NCI-H82 (cell line): ENCODE data around the gene CCDC13.

Experiments
- DNase-seq: peaks from one replicate; lab custom pipeline; 2025; lab: John Stamatoyannopoulos, UW

CCDC13 gene

DNA sequence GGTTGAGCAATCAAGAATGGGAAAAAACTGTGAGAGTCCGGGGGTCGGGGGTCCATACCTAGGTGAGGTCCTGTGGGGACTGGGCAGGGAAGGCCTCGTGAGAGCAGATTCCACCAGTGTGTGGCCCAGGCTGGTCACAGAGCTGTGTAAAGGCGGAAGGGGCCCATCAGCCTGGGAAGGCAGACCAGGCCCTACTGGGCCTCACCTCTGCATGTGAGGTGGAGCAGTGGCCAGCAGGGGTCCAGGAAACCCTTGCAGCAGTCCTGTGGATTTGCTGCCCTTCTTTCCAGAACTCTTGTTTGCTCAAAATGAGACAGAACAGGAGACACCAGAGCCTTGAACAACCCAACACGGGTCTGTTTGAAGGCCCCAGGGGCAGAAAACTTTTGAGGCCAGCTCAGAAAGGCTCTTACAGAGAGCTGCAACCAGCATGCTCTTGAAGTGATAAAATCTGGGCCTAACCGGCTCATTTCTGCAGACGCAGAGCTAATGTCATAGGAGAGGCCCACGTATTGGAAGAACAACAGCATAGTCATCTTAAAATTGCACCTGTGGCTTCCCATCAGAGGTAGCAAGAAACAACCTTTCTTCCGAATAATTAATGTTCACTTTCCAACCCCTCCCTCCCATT is 40.1 kb downstream of the CCDC13 start:
- no peak for DNase-seq

DNA sequence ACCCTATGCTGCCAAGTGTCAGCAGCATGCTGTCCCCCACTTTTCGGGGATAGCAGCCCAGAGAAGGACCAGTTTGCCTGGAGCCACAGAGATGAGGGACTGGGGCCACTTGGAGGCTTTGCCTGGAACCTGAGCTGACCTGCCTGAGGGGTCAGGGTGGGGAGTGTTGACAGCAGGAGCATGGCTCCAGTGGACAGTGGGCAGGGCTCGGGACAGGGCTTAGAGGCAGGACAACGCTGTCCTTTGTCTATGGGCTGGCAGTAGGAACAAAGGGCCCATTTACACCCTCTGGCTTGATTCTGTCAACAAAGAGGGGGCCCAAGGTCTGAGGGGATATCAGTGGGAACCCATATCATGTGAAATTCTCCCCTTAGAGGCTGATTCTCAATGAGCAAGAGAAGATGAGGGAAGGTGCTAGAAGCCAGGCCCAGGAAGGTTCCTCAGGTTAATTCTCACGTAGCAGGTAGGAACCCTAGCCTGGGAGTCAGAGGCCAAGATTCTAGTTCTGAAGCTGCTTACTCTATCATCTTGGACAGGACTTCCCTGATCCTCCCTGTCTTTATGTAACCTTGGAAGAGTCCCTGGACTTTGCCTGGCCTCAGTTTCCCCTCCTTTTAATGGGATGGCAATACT is 40.7 kb downstream of the CCDC13 start:
- no peak for DNase-seq

DNA sequence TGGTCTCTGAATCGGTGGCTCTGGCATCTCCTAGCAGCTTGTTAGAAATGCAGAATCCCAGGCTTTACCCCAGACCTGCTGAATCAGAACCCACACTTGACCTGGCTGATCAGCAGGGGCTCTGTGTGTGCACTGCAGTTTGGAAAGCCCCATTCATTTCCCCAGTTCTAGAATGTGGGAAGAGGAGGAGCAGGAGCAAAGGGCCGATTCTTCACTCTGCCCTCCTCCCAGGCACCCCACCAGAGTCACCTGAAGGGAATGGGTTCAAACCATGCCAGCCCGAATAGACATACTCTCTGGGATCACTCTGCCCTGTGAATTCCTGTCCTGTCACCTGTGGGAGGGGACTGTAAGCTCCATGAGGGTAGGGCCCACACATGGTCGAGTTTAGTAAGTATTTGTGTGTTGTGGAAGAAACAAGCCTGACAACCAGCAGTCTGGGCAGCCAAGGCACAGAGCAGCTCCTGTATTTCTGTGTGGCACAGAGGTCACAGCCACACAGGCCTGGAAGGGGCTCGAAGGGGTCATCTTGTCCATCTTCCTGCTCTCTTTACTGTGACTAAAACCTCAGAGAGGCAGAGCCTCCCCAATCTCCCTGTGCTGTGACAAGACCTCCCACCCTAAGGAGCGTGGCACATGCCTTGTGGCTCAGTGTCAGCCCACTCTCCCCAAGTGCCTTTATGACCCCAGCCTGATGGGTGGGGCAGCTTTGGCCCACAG is 41.4 kb downstream of the CCDC13 start:
- no peak for DNase-seq

- no peak for DNase-seq
These were observed 42.2 kb downstream of the CCDC13 start for GRCh38 chr3:42730706-42731420.

DNA sequence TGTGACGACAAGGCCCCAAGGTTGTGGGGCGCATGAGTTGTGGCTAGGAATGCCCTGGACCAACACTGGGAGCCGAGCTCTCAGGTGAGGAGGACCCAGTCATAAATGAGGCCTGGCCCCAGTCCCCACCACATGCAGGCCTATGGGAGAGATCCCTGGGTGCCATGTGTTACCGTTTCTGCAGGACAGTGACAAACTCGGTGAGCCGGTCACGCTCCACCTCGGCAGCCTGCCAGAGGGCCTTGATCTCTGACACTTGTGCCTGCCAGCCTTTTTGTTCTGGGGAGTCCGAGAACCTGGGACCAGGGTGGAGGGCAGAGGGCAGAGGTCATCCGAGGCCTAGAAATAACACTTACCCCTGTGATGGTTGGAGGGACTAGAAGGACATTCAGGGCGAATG is 42.8 kb downstream of the CCDC13 start:
- DNase-seq: no peak

DNA sequence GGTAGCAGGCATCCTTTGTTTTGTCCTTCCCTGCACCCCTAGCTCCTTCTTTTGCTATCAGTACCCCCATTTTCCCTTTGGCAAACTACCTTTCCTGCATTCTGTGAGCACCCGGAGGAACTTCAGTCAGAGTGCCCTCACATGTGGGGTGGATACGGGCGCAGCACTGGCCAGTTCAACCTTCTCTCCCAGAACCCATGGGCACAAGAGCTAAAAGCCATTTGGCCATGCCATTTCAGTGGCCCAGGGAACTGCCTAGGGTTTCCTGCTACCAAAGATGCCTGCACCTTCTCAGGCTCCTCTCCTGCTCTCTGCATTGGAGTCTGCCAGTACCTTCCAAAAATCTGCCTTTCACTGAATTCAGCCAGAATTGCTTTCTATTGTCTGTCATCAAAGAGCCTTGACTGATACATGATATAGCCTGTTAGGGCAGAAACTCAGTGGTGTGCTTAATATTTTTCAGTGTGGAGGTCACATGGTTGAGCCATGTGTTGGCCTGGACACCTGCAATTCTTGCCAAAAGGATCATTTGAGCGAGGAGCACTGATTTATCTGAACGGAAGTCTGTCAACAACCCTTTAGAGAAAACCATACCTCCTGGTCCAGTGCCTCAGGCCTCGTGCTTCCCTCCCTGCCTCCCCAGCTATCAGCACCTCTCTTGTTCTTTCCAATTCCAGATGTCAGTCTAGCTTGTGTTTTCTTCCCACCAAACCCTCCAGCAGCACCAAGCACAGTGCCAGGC is 43.5 kb downstream of the CCDC13 start:
- DNase-seq: no peak

DNA sequence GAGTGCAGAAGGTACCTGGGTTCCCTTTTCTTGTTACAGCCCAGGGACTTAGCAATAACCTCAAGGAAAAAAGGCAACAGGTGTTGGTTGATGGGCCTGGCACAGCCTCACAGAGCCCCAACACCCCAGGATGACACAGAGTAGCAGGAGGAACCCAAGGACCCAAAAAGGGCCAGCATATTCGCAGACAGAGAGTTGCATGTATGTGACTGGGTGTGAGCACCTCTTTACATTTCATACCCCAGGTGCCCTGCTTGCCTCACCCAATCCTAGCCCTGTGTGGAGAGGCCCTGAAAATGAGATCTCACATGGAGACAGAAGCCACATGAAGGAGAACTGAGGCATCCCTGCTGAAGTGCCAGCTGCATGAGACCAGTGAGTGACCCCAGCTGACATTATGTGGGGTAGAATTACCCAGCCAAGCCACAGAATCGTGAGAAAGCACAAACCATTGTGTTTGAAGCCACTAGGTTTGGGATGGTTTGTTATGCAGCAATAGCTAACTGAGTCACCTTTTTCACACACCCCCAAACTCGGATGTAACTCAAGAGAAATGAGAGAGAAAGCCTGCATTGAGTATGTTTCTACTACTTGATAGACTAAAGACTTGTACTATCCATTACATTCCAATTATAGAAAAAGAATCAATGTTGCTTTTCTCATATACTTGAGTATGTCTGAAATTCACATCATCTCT is 44.2 kb downstream of the CCDC13 start:
- no peak for DNase-seq

- DNase-seq: peak; percentile 56
These were observed 45.0 kb downstream of the CCDC13 start for GRCh38 chr3:42728056-42728455.

DNA sequence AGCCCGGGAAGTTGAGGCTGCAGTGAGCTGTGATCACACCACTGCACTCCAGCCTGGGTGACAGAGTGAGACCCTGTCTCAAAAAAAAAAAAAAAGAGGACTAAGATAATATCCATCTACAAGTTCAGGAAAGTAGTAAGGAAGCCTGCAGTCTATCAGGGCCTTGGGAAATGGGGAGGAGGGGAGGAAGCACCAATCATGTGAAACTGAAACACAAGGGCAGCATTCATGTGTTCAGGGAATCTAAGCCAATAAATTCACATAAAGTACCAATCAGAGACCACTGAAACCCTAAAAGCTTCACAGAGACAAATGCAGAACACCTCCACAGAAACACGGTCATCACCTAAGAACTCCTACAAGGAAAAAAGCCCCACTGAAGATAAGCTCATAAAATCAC is 47.6 kb downstream of the CCDC13 start:
- DNase-seq: no peak

- DNase-seq: no peak
These were observed 49.8 kb downstream of the CCDC13 start for GRCh38 chr3:42723219-42723618.
